Left colon (tissue), 2 donors: Measurements from ENCODE around the gene CETN2. TPM values are rescaled to one million over a fixed set of nuclear protein-coding genes. Genes with fewer than 3 reads are reported as not detected.

Experiments used
- total RNA-seq, 2 donors: library from RNA; stranded (reverse); fragmentation: NEBNext Ultra II Directional; extraction: Animal tissue kit (Norgen Biotek cat#: 25700); gene quantifications; one replicate each; pipeline ENCODE4 v1.2.1, GENCODE V29; 2021
- donor health status: DM: no; HTN: no; CAD: no.
- donor health status: DM: yes; HTN: yes; CAD: no.

CETN2 gene
- total RNA-seq, 2 donors from 2014 or later, result 12.5 to 12.7 TPM

Other genes starting within 250 kb of the CETN2 start
- under 1 TPM in 1 of 2 donors, not detected in 1; 0.03 TPM for gene GABRQ, start 192.9 kb downstream of the CETN2 start, total RNA-seq
- gene MAGEA3, start 132.0 kb downstream of the CETN2 start, total RNA-seq, result not detected
- gene CSAG2, start 121.5 kb downstream of the CETN2 start, total RNA-seq, result not detected
- not detected for gene MAGEA2B, start 116.1 kb downstream of the CETN2 start, total RNA-seq
- gene CSAG1, start 97.0 kb downstream of the CETN2 start, total RNA-seq, result not detected
- not detected for gene MAGEA12, start 97.0 kb downstream of the CETN2 start, total RNA-seq
- gene MAGEA2, start 76.9 kb downstream of the CETN2 start, total RNA-seq, result not detected
- gene CSAG3, start 71.5 kb downstream of the CETN2 start, total RNA-seq, result not detected
- not detected for gene MAGEA6, start 61.1 kb downstream of the CETN2 start, total RNA-seq
- 10 to 100 TPM; 17.3 to 36.2 TPM for gene NSDHL, start 306 bp upstream of the CETN2 start, total RNA-seq
- gene ZNF185, start 67.3 kb upstream of the CETN2 start, total RNA-seq, result 1 to 10 TPM; 4.0 to 4.6 TPM
- gene PNMA5, start 163.4 kb upstream of the CETN2 start, total RNA-seq, result not detected
- under 1 TPM; 0.08 to 0.15 TPM for gene PNMA3, start 225.7 kb upstream of the CETN2 start, total RNA-seq
- gene PNMA6A, start 241.7 kb upstream of the CETN2 start, total RNA-seq, result under 1 TPM in 1 of 2 donors, not detected in 1; 0.42 TPM